HG02973 (cell line): ENCODE results near the gene FNDC8.
"Not testable (repeated sequence)": the region's sequence is repeated elsewhere in the genome, so short reads cannot be mapped to it uniquely, and the experiment has no call there.

Source experiments
- ATAC-seq: cut with Tn5 transposase; IDR thresholded peaks from one replicate; pipeline ENCODE4 v1.9.1; 2021; ENCODE audit warnings: moderate library complexity; ENCODE audit not compliant: unreplicated experiment

The FNDC8 gene

GRCh38 chr17:35121315-35121714, at the start of gene FNDC8:
Gene FNDC8 (plus strand): TSS chr17:35121615. CDS start chr17:35121694, 79 bp downstream.
- ATAC-seq = no peak

- no peak for ATAC-seq
These were observed 48.1 kb upstream of the FNDC8 start for GRCh38 chr17:35073183-35073790.

- no peak for ATAC-seq
These were observed 47.3 kb upstream of the FNDC8 start for GRCh38 chr17:35073991-35074627.

- ATAC-seq = no peak
These were observed 46.4 kb upstream of the FNDC8 start for GRCh38 chr17:35074711-35075707.

GRCh38 chr17:35076874-35077273, 44.5 kb upstream of the FNDC8 start:
- no peak for ATAC-seq

- ATAC-seq = no peak
These were observed 41.6 kb upstream of the FNDC8 start for GRCh38 chr17:35079547-35080423.

- no peak for ATAC-seq
These were observed 40.9 kb upstream of the FNDC8 start for GRCh38 chr17:35080536-35080935.

GRCh38 chr17:35081638-35082037, 39.8 kb upstream of the FNDC8 start:
- ATAC-seq = no peak

- no peak for ATAC-seq
These were observed 39.2 kb upstream of the FNDC8 start for GRCh38 chr17:35082073-35082657.

GRCh38 chr17:35083071-35083470, 38.3 kb upstream of the FNDC8 start:
- ATAC-seq = no peak

GRCh38 chr17:35084987-35085386, 36.4 kb upstream of the FNDC8 start:
- ATAC-seq = no peak

- no peak for ATAC-seq
These were observed 35.3 kb upstream of the FNDC8 start for GRCh38 chr17:35086164-35086563.

- no peak for ATAC-seq
These were observed 34.4 kb upstream of the FNDC8 start for GRCh38 chr17:35086931-35087573.

- ATAC-seq = no peak
These were observed 33.6 kb upstream of the FNDC8 start for GRCh38 chr17:35087731-35088355.

GRCh38 chr17:35088356-35088880, 33.0 kb upstream of the FNDC8 start:
- ATAC-seq = peak; percentile 5

GRCh38 chr17:35088881-35089585, 32.4 kb upstream of the FNDC8 start:
- peak; percentile 69 for ATAC-seq

- ATAC-seq = peak; percentile 20
These were observed 31.7 kb upstream of the FNDC8 start for GRCh38 chr17:35089586-35090296.

- ATAC-seq = not testable (repeated sequence)
These were observed 30.7 kb upstream of the FNDC8 start for GRCh38 chr17:35090707-35091106.
